ENCODE results near the gene PDGFC.

GRCh38 chr4:156991161-156991560, 19.6 kb upstream of the PDGFC start:
- TF ChIP-seq CTCF (IDR thresholded peaks at IDR 0.05) = no peak
- TF ChIP-seq POLR2A (IDR thresholded peaks at IDR 0.05) = no peak
